Measurements from ENCODE around the gene HMG20A. TPM values are rescaled to one million over a fixed set of nuclear protein-coding genes. Genes with fewer than 3 reads are reported as not detected.

The HMG20A gene
- total and polyA plus RNA-seq, 9 of the 15 experiments (the other 6 are each of a cell fraction or from before 2014, with no cell fraction given), result 25.0 to 68.1 (median 38.9) TPM

DNA sequence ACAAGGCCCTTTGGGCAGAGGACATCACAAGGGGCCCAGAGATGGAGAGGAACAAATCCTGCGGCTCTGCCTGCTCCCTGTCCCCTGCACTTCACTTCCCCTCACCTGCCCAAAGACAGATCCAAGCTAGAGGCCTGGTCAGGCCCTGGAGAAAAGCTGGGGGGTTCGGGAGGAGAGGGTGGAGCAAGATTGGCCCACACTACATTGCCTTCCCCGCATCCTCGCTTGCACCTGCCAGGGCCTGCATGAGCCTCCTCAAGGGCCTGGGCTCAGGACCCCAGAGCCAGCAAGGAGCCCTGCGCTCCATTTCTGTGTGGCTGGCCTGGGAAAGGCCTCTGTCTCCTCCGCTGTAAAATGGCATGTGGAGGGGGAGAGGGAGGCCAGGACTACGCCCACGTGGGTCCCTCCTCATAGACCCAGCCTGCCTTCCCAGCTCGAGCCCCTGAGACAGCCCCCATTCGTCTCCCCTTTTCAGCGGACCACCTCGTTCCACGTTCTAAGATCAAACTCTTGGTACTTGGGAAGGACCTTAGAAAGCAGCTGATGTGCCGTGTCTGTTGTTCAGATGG is 106.0 kb downstream of the HMG20A start:
- BruUV-seq (replicated peaks), result no TSS peak
- H3K79me2 ChIP-seq (ENCODE audit: control insufficient read depth, insufficient read depth, low read length), result no peaks in the 10 kb centered on the region
- no peak for DNase-seq (ENCODE audit: extremely low read depth in 1 of 4, low spot score in 3 of 4)
- peaks cover 2 to 28% of the 10 kb centered on the region in 2 experiments; a peak in 3 of 5 replicates for H3K27me3 ChIP-seq (ENCODE audit: control insufficient read depth in 2 of 2, insufficient read depth in 2 of 2, low read length in 2 of 2)
- H3K36me3 ChIP-seq (ENCODE audit: control insufficient read depth, insufficient read depth, low read length), result no peaks in the 10 kb centered on the region
- no peaks in the 10 kb centered on the region for H3K9me3 ChIP-seq (replicated peaks; ENCODE audit: control insufficient read depth, insufficient read depth, low read depth, low read length)
- H3K4me2 ChIP-seq (ENCODE audit: insufficient read depth, low read length), result no peak overlapping the region
- WGBS (ENCODE audit: insufficient coverage, low coverage, missing lambda C conversion rate), result 29% methylated on average over 11 of the region's 14 CpGs
- ChIA-PET CTCF (ENCODE audit: low intra/inter-chr PET ratio) (no interaction called here), POLR2A (interaction anchor here (0.6 kb wide), 1 partner anchor 126 kb away, joined by 4 read pairs; no protein-coding TSS in a partner anchor)
- in situ Hi-C loops (cut with MboI) (no loop called here), intact Hi-C loops (cut with micrococcal nuclease) (no loop called here)
- peak overlapping the region in 1 of 2 experiments; percentile 78; a peak in 2 of 4 replicates for H3K9ac ChIP-seq (ENCODE audit: insufficient read depth in 1 of 2, low read depth in 2 of 2, low read length in 2 of 2)
- no peak overlapping the region for H3K4me3 ChIP-seq
- peak overlapping the region; percentile 49; the same call in 1 of the 2 replicates for H2AFZ ChIP-seq (ENCODE audit: low read depth, low read length)
- TF ChIP-seq RFX5 (IDR thresholded peaks at IDR 0.05; ENCODE audit: low read depth, low read length), result no peak
- no peak for TF ChIP-seq JUND (IDR thresholded peaks at IDR 0.05; ENCODE audit: borderline replicate concordance, low read depth, low read length)
- no peak for TF ChIP-seq JUND (tag; IDR thresholded peaks at IDR 0.05; ENCODE audit: borderline replicate concordance, low read depth, low read length)
- no peak for TF ChIP-seq ZNF197 (CRISPR knock-in tag; IDR thresholded peaks at IDR 0.05; ENCODE audit: low read depth)
- TF ChIP-seq, protein P1, sequence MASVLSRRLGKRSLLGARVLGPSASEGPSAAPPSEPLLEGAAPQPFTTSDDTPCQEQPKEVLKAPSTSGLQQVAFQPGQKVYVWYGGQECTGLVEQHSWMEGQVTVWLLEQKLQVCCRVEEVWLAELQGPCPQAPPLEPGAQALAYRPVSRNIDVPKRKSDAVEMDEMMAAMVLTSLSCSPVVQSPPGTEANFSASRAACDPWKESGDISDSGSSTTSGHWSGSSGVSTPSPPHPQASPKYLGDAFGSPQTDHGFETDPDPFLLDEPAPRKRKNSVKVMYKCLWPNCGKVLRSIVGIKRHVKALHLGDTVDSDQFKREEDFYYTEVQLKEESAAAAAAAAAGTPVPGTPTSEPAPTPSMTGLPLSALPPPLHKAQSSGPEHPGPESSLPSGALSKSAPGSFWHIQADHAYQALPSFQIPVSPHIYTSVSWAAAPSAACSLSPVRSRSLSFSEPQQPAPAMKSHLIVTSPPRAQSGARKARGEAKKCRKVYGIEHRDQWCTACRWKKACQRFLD (CRISPR knock-in tag; IDR thresholded peaks at IDR 0.05), result no peak
- no peak for TF ChIP-seq KAT2B (IDR thresholded peaks at IDR 0.05; ENCODE audit: low read depth, low read length)
- no peak for TF ChIP-seq SP1 (CRISPR knock-in tag; IDR thresholded peaks at IDR 0.05)
- no peak for TF ChIP-seq ZNF224 (CRISPR knock-in tag; IDR thresholded peaks at IDR 0.05)
- TF ChIP-seq KHSRP (IDR thresholded peaks at IDR 0.05), result no peak
- TF ChIP-seq KDM2B (CRISPR knock-in tag; IDR thresholded peaks at IDR 0.05), result no peak
- no peak for TF ChIP-seq SMARCA4 (IDR thresholded peaks at IDR 0.05)
- no peak for TF ChIP-seq FOXP1 (CRISPR knock-in tag; IDR thresholded peaks at IDR 0.05)
- TF ChIP-seq NFATC3 (IDR thresholded peaks at IDR 0.05), result no peak
- no peak for TF ChIP-seq SNRNP70 (optimal IDR thresholded peaks at IDR 0.05; ENCODE audit: low read depth, low read length)
- peaks cover 4 to 12% of the 10 kb centered on the region in 2 experiments; a peak in 2 of 5 replicates for H3K4me1 ChIP-seq (replicated peaks in 1 of 2; ENCODE audit: control insufficient read depth in 2 of 2, insufficient read depth in 2 of 2, low read length in 2 of 2)
- no peak overlapping the region for H3K27ac ChIP-seq (ENCODE audit: extremely low read depth, low read depth, low read length)
- FAIRE-seq, result no peak
- H3K9me1 ChIP-seq (ENCODE audit: control insufficient read depth, insufficient read depth, low read length), result no peaks in the 10 kb centered on the region
- H4K20me1 ChIP-seq (replicated peaks; ENCODE audit: control insufficient read depth, insufficient read depth, low read length), result no peaks in the 10 kb centered on the region
- ATAC-seq, result no peak
